Dermis microvascular lymphatic vessel endothelial cell (primary cell): ENCODE data around the gene CMPK2. TPM values are rescaled to one million over a fixed set of nuclear protein-coding genes. Genes with fewer than 3 reads are reported as not detected.

Experiments
- DNase-seq, 2 donors: peaks; one replicate each; pipeline versions ENCODE4 v3.0.0 to v3.0.0-alpha.2; 2010; ENCODE audit warnings: low read depth in 2 of 2
- total RNA-seq: library from RNA; depleted of rRNA; stranded (reverse); fragments of >200 nt; gene quantifications from 2 replicates; pipeline ENCODE4 v1.2.1, GENCODE V29; 2014

The CMPK2 gene
- total RNA-seq, 1 donor from 2014 or later, result 0.64 TPM

GRCh38 chr2:6845903-6846302 lies 19.8 kb downstream of the CMPK2 start:
- DNase-seq, result no peak

GRCh38 chr2:6845312-6845711 lies 20.4 kb downstream of the CMPK2 start:
- DNase-seq, result peak in 1 of 2 donors; percentile 26

GRCh38 chr2:6841537-6842287 lies 24.0 kb downstream of the CMPK2 start:
- no peak for DNase-seq

DNA sequence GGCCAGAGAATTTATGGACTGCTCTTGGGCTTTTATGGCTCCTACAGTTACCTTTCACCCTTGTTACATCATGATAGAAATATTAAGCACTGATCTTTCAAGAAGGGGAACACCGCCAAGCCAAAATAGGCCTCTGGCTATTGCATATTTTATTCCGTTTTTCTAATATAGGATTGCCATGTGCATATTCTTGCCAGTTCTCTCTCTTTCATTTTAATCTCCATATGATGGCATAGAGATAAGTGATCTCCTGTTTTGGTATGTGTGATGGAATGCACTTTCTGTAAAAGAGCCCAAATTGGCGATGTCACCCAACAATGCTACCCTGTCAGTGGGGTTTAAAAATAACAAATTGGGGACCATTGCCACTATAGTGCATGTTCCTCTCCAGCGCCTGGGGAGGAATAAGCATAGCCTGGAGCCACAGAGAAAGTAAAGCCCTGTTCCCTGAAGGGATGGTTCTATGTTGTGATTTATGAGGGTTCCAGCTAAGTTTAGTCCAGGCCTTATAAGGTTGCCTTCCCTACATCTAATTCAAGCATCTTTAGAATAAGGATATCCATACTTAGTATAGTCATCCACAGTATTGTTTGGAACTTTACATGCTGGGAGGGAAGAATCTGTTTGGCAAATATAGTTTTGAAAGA lies 26.9 kb downstream of the CMPK2 start:
- DNase-seq, result no peak

DNA sequence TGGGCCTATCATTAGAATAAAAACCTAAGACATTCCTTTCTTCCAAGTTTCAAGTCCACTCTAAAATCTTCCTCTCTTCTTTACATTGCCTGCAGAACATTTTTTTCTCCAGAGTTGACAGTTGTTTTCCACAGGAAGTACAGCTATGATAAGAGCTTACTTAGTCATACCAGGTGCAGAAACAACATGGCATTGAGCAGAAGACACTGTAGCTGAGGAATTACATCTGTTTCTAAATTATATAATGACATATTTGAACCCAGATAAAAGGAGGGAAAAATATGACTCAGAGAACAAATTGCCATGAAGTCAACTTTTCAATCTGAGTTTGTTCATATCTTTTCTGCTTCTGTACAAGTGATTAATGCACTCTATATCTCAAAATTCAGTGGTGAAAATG lies 30.2 kb downstream of the CMPK2 start:
- DNase-seq, result no peak

DNA sequence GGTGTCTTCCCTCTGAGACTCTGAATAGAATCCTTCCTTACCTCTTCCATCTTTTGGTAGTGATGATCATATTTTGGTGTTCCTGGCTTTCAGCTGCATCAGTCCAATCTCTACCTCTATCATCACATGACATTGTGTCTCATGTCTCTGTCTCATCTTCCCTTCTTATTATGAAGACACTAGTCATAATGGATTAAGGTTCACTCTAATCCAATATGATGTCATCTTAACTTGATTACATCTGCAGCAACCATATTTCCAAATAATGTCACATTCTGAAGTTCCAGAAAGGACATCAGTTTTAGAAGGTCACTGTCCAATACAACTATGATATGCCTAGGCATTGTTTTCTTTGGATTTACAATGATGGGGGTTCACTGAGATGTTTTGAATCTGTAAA lies 31.5 kb downstream of the CMPK2 start:
- no peak for DNase-seq

GRCh38 chr2:6833300-6833604 lies 32.5 kb downstream of the CMPK2 start:
- DNase-seq, result no peak

DNA sequence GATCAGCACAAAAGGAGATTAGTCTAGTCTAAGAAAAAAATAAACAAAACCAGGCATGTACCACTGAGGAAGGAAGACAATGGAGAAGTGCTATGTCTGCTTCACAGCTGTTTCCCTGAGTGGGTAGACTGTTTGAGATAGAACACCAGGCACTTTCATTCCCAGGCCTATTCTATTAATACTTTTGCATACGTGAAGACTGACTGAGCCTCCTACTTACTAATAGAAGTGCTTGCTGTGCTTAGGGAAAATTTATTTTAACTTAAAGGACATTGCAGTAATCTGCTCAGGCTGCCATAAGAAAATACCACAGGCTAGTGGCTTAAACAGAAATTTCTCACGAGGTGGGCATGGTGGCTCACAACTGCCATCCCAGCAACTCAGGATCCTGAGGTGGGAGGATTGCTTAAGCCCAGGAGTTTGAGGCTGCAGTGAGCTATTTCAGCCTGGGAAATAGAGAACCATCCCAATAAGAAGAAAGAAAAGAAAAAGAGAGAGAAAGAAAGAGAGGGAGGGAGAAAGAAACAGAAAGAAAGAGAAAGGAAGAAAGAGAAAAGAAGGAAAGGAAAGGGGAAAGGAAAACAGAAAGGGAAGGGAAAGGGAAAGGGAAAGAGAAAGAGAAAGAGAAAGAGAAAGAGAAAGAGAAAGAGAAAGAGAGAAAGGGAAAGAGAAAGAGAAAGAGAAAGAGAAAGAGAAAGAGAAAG lies 33.0 kb downstream of the CMPK2 start:
- DNase-seq, result no peak

DNA sequence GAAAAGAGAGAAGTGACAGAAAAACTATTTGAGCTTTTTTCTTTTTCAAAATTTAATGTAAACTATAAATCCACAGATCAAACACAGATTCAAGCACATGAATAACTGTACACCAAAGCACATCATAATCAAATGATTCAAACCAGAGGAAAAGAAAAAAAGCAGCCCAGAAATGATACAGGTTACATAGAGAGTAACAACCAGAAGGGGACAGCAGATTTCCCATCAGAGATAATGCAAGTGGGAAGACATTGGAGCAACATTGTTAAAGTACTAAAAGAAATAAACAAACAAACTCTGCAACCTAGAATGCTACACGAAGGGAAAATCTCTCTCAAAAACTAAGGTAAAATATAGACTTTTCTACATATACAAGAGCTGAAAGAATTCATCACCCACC lies 34.5 kb downstream of the CMPK2 start:
- DNase-seq, result no peak

- DNase-seq, result peak; percentile 41 to 48
Measured at GRCh38 chr2:6828299-6828584, 37.5 kb downstream of the CMPK2 start.

DNA sequence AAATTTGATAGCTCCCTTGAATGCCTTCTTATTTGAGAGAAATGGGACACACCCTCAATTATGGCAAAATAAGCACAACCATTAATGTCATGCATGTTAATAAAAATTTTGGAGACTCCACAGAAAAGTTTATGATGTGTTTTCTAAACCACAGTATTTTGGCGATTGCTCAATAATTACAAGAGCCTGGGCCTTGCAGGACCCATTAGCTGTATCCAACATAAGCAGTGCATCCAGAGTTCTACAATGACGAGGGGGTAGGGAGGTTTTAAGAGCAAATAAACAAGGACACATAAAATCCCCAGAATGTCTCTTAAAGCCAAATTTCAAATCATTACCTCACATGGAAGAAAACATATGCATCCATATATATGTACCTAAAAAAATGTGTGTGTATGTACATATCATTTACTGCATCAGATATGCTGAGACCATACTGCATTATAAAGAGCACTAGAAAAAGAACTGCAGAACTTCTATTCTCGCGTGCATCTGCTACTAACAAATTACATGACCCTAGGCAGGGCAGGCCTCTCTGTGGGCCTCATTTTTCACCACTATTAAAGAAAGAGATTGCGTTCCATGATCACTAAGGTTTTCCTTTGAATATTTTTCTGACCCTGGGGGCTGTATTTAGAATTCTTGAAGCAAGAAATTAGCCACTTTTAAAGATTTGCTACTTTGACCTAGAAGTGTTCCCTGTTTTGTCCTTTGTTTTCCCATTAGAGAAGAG lies 38.0 kb downstream of the CMPK2 start:
- no peak for DNase-seq

GRCh38 chr2:6826081-6826913 lies 39.4 kb downstream of the CMPK2 start:
- peak; percentile 7 to 67 for DNase-seq

DNA sequence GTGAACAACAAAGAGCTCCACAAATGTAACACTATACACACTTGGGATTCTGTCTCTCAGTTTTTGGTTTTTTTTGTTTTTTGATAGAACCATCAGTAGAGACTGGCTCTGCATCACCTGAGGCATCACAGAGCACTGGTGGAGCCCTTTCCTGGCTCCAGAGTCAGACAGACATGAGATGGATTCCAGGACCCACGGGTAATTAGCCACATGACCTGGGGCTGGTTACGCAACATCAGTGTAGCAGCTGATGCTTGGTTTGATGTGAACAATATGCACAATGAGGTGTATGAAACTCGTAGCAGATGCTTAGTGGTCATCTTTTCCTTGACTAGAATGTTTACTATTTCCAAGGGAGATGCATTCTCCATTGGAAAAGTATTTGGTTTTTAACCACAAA lies 40.7 kb downstream of the CMPK2 start:
- DNase-seq, result no peak

GRCh38 chr2:6823111-6823510 lies 42.6 kb downstream of the CMPK2 start:
- DNase-seq, result no peak

DNA sequence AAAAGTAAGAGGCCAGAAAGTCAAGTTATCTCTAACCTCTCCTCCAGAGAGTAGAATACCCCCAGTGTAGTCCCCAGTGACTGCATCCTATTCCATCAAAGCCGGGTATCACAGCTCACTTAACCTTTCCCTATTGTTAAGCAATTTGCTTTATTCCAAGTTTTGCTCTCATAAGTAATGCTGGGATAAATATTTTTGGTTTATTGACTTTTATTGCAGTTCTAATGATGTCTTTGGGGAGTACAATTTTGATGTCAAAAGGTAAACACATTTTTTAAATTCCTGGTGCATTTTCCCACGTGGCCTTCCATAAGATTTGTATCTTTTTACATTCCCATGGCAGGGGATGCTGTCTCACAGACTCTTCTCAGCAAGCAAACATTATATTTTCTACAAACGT lies 43.3 kb downstream of the CMPK2 start:
- DNase-seq, result no peak

- DNase-seq, result no peak
Measured at GRCh38 chr2:6820903-6821584, 44.7 kb downstream of the CMPK2 start.

DNA sequence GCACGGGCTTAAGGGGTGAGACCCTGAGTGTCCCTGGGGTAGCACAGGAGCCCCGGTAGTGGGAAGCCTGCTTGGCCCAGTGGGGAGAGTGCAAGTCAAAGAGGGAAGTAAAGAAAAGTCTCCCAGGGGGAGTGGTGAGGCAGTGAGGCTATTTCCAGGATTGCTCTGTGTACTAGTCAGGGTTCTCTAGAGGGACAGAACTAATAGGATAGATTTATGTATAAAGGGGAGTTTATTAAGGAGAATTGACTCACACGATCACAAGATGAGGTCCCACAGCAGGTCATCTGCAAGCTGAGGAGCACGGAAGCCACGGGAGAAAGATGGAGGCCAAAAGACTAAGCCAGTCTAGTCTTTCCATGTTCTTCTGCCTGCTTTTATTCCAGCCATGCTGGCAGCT lies 45.5 kb downstream of the CMPK2 start:
- no peak for DNase-seq

DNA sequence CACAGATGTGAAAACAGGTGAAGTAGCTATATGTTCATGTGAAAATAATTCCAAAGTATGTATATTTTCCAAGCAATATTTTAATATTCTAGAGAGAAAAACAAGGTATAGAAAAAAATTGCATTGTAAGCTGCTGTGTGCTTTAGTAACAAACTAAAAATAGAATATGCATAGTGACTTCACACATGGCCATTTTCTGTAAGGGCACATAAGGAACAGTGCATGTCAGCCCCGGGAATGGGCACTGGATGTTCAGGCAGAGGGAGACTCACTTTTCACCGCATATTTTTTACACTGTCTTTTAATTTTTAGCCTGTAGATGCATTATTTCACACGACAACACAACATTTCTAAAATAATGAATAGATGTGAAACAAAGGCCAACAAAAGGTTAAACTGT lies 46.0 kb downstream of the CMPK2 start:
- no peak for DNase-seq

DNA sequence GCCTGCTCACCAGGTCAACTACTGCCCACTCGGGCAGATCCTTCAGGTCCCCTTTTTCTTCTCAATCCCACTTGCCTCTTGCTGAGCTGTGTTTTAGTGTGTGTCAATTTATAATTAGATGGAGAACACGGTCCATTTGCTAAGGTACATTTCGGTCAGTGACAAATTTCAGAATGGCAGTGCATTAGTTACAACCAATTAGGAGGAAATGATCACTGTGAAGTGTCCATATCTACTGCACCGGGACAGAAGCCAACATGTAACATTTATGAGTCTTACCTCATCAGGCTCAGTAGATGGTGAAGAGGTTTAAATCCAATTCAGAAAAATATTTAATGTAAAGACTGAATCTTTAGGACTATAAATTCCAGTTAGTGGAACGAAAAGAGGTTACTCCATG lies 47.7 kb downstream of the CMPK2 start:
- DNase-seq, result no peak

DNA sequence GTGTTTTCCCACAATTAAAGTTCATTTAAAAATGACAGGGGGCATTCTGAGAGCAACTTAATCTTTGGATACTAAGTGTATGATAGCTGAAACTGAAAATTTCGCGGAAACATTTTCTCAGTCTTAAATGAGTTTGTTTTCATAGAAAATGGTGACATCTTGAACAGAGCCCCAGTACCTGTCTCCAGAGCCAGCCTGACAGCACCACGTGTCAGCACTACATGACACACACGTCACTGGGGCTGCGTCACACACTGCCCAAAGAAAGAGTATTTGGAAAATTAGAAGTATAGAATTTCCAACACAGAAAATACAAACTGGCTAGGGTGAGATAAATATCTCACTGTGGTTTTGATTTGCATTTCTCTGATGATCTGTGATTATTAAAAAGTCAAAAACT lies 50.8 kb downstream of the CMPK2 start:
- no peak for DNase-seq

GRCh38 chr2:6814312-6814711 lies 51.4 kb downstream of the CMPK2 start:
- DNase-seq, result no peak
